Liver (tissue), 9 donors: Measurements from ENCODE around the gene NR2E1. TPM values are rescaled to one million over a fixed set of nuclear protein-coding genes. Genes with fewer than 3 reads are reported as not detected.

ENCODE experiments used
- DNase-seq: peaks from one replicate; pipeline ENCODE4 v3.0.0-alpha.2; 2017; ENCODE audit warnings: low spot score
- H3K27ac ChIP-seq, 2 donors: one replicate each; pipeline ENCODE4 v1.7.0; 2013; ENCODE audit warnings: inconsistent platforms in 2 of 2, low read length in 2 of 2, control low read depth in 1 of 2, low read depth in 1 of 2, mild to moderate bottlenecking in 1 of 2
- H3K27me3 ChIP-seq, 4 donors: one replicate each; pipeline versions ENCODE4 v1.6.1 to v1.7.0; 2013; ENCODE audit warnings: low read length in 3 of 4, inconsistent platforms in 1 of 4, mild to moderate bottlenecking in 1 of 4, moderate library complexity in 1 of 4; ENCODE audit not compliant: control insufficient read depth in 4 of 4, insufficient read depth in 4 of 4
- H3K36me3 ChIP-seq, 4 donors: one replicate each; pipeline versions ENCODE4 v1.6.1 to v1.7.0; 2013; ENCODE audit warnings: low read length in 3 of 4, mild to moderate bottlenecking in 3 of 4, low read depth in 1 of 4, moderate library complexity in 1 of 4; ENCODE audit not compliant: control insufficient read depth in 4 of 4, insufficient read depth in 3 of 4
- H3K4me1 ChIP-seq, 4 donors: one replicate each; pipeline versions ENCODE4 v1.6.1 to v1.7.0; 2013; ENCODE audit warnings: low read length in 3 of 4, mild to moderate bottlenecking in 3 of 4, moderate library complexity in 1 of 4; ENCODE audit not compliant: control insufficient read depth in 4 of 4, insufficient read depth in 4 of 4
- H3K4me3 ChIP-seq, 3 donors: one replicate each; pipeline versions ENCODE4 v1.6.1 to v1.7.0; 2013; ENCODE audit warnings: low read length in 3 of 3, control low read depth in 1 of 3, low read depth in 1 of 3, mild to moderate bottlenecking in 1 of 3
- H3K9ac ChIP-seq, 2 donors: one replicate each; pipeline ENCODE4 v1.7.0; 2013; ENCODE audit warnings: low read length in 2 of 2, mild to moderate bottlenecking in 2 of 2, moderate library complexity in 2 of 2, control low read depth in 1 of 2, low read depth in 1 of 2
- H3K9me3 ChIP-seq, 4 donors: one replicate each; pipeline versions ENCODE4 v1.6.1 to v1.7.0; 2013; ENCODE audit warnings: low read length in 3 of 4; ENCODE audit not compliant: control insufficient read depth in 4 of 4
- FOXA1 ChIP-seq: IDR thresholded peaks from 2 replicates; pipeline ENCODE4 v1.6.1; 2016; ENCODE audit warnings: antibody characterized with exemption
- GABPA ChIP-seq, 2 donors: IDR thresholded peaks in 1 of 2; conservative IDR thresholded peaks in 1 of 2; 2 replicates each; pipeline ENCODE4 v1.6.1; 2016; ENCODE audit warnings: antibody characterized with exemption in 2 of 2, mild to moderate bottlenecking in 1 of 2, moderate library complexity in 1 of 2
- HNF4A ChIP-seq, 2 donors: conservative IDR thresholded peaks; 2 replicates each; pipeline ENCODE4 v1.6.1; 2016; ENCODE audit warnings: antibody characterized with exemption in 2 of 2, mild to moderate bottlenecking in 2 of 2
- JUND ChIP-seq, 2 donors: IDR thresholded peaks; 2 replicates each; pipeline ENCODE4 v1.6.1; 2016; ENCODE audit warnings: antibody characterized with exemption in 2 of 2
- NR2F2 ChIP-seq: IDR thresholded peaks from 2 replicates; pipeline ENCODE4 v1.6.1; 2016; ENCODE audit warnings: antibody characterized with exemption
- RXRA ChIP-seq, 2 donors: IDR thresholded peaks; 2 replicates each; pipeline ENCODE4 v1.6.1; 2017 to 2018; ENCODE audit warnings: antibody characterized with exemption in 2 of 2, mild to moderate bottlenecking in 1 of 2
- TAF1 ChIP-seq: conservative IDR thresholded peaks from 2 replicates; pipeline ENCODE4 v1.6.1; 2016; ENCODE audit warnings: antibody characterized with exemption, mild to moderate bottlenecking
- ZBTB33 ChIP-seq: IDR thresholded peaks from 2 replicates; pipeline ENCODE4 v1.6.1; 2016; ENCODE audit warnings: antibody characterized with exemption
- WGBS: extraction: QIAGEN DNeasy Blood & Tissue Kit; methylation state at CpG from one replicate; pipeline ENCODE4 v1.1.7; 2013; 5-methylcytosine and 5-hydroxymethylcytosine counted together
- polyA plus RNA-seq, 2 donors: library from polyadenylated mRNA; stranded (reverse) in 1 of 2; unstranded in 1 of 2; fragments of 200-250 nt in 1 of 2; fragments of >200 nt in 1 of 2; fragmentation: Nextera tagmentation in 1 of 2; extraction: Ambion mirVana in 1 of 2; gene quantifications; one replicate each; pipeline versions ENCODE4 v1.2.1 to v1.2.3, GENCODE V29; 2013 to 2015
- total RNA-seq, 2 donors: library from RNA; depleted of rRNA; stranded (reverse); fragments of >200 nt; gene quantifications; one replicate each; pipeline ENCODE4 v1.2.3, GENCODE V29; 2014
- donor health status: healthy.
- donor health status: healthy.
- donor health status: healthy.
- donor health status: healthy.
- donor health status: healthy.

NR2E1 gene
- total and polyA plus RNA-seq, 4 donors: not detected

GRCh38 chr6:108163644-108164542 is 1.9 kb upstream of the NR2E1 start:
- Histone ChIP-seq H3K27ac (no peak overlapping the region), H3K9ac (no peak overlapping the region), H3K9me3 (peaks cover 0 to 7% (median 0%) of the 10 kb centered on the region in 4 donors), H3K4me1 (peaks cover 13 to 45% (median 27%) of the 10 kb centered on the region in 4 donors), H3K36me3 (no peaks in the 10 kb centered on the region), H3K27me3 (peaks cover 5 to 62% (median 41%) of the 10 kb centered on the region in 4 donors), H3K4me3 (no peak overlapping the region)
- WGBS: 9% methylated on average over 41 of the region's 41 CpGs
- no peak for TF ChIP-seq JUND (IDR thresholded peaks at IDR 0.05)
- TF ChIP-seq HNF4A (conservative IDR thresholded peaks at IDR 0.05): no peak
- TF ChIP-seq FOXA1: no peak
- TF ChIP-seq TAF1: no peak
- no peak for DNase-seq

- H3K4me1 ChIP-seq: peaks cover 14 to 51% (median 30%) of the 10 kb centered on the region in 4 donors
- H3K9ac ChIP-seq: no peak overlapping the region
- peaks cover 5 to 62% (median 42%) of the 10 kb centered on the region in 4 donors for H3K27me3 ChIP-seq
- H3K9me3 ChIP-seq: peaks cover 0 to 7% (median 0%) of the 10 kb centered on the region in 4 donors
- H3K36me3 ChIP-seq: no peaks in the 10 kb centered on the region
- H3K27ac ChIP-seq: no peak overlapping the region
- DNase-seq: no peak
- TF ChIP-seq HNF4A (conservative IDR thresholded peaks at IDR 0.05) (no peak), NR2F2 (no peak), TAF1 (no peak), GABPA (IDR thresholded peaks at IDR 0.05 in 1 of 2, conservative IDR thresholded peaks at IDR 0.05 in 1 of 2) (no peak), ZBTB33 (no peak)
- H3K4me3 ChIP-seq: no peak overlapping the region
- 3% methylated on average over 17 of the region's 17 CpGs for WGBS
These were observed 1.3 kb upstream of the NR2E1 start for GRCh38 chr6:108164543-108164814.

GRCh38 chr6:108164815-108165706 is 761 bp upstream of the NR2E1 start:
- H3K4me3 ChIP-seq: no peak overlapping the region
- 9% methylated on average over 69 of the region's 69 CpGs for WGBS

More at GRCh38 chr6:108164815-108165706, 761 bp upstream of the NR2E1 start:
- no peak overlapping the region for H3K9ac ChIP-seq
- peaks cover 16 to 53% (median 30%) of the 10 kb centered on the region in 4 donors for H3K4me1 ChIP-seq
- no peak overlapping the region for H3K27ac ChIP-seq
- no peak for DNase-seq
- no peaks in the 10 kb centered on the region for H3K36me3 ChIP-seq
- TF ChIP-seq RXRA (IDR thresholded peaks at IDR 0.05): no peak
- H3K9me3 ChIP-seq: peaks cover 0 to 7% (median 0%) of the 10 kb centered on the region in 4 donors
- peaks cover 5 to 62% (median 41%) of the 10 kb centered on the region in 4 donors for H3K27me3 ChIP-seq
